Upper lobe of right lung (tissue), 1 donor: ENCODE data around the gene MAN1C1. TPM values are rescaled to one million over a fixed set of nuclear protein-coding genes. Genes with fewer than 3 reads are reported as not detected.

ENCODE experiments used
- ATAC-seq: fragments of 200-7000 bp; cut with Tn5 transposase; one replicate; pipeline ENCODE4 v1.9.1; 2020; ENCODE audit warnings: mild to moderate bottlenecking, moderate library complexity
- DNase-seq: peaks from one replicate; pipeline ENCODE4 v3.0.0-alpha.2; 2020
- H3K27ac ChIP-seq: fragments of 200-600 bp; one replicate; pipeline ENCODE4 v1.8.0; 2022
- H3K27me3 ChIP-seq: fragments of 200-600 bp; one replicate; pipeline ENCODE4 v1.8.0; 2022; ENCODE audit warnings: mild to moderate bottlenecking
- H3K36me3 ChIP-seq: fragments of 200-600 bp; one replicate; pipeline ENCODE4 v1.8.0; 2022
- H3K4me1 ChIP-seq: fragments of 200-600 bp; one replicate; pipeline ENCODE4 v1.8.0; 2022
- H3K4me3 ChIP-seq: fragments of 200-600 bp; one replicate; pipeline ENCODE4 v1.8.0; 2022; ENCODE audit warnings: mild to moderate bottlenecking
- H3K9me3 ChIP-seq: fragments of 200-600 bp; one replicate; pipeline ENCODE4 v1.8.0; 2022
- CTCF ChIP-seq: fragments of 200-600 bp; IDR thresholded peaks from one replicate; pipeline ENCODE4 v1.8.0; 2022; ENCODE audit warnings: antibody characterized with exemption
- intact Hi-C: fragments of 100-400 bp; cut with DNase I; formaldehyde crosslinking; loops from one replicate; pipeline ENCODE4 v1.11.0; 2022
- total RNA-seq: library from RNA; stranded (reverse); fragmentation: NEBNext Ultra II Directional; extraction: Animal tissue kit (Norgen Biotek cat#: 25700); gene quantifications from one replicate; pipeline ENCODE4 v1.2.1, GENCODE V29; 2021
- donor health status: DM: no; HTN: yes; CAD: no; lungs with severe emphysema.

MAN1C1 gene
- total RNA-seq, 1 donor from 2014 or later, result 19.7 TPM

DNA sequence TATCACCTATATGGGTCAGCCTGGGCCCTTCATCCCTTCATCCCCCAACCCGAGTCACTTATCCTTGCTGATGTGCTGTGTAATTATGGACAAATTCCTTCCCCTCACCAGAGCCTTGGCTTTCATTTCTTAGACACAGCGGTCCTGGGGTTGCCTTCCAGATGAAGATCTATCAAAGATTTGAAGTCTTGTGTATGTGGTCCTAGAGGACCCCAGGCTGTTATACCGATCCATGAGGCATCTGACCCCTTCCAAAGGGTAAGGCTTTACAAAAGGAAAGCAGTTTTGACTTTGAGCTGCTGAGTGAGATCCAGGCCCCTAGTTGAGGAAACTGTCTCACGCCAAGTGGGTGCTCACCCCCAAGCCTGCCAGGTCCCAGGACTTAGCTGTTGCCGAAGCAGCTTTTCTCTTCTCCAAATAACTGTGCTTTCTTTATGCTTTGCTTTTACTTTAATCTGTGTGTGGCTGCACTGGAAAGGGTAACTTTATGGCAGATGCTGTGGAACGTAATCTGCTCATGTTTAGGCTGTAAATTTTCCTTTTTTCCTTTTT lies 37.6 kb downstream of the MAN1C1 start:
- no peaks in the 10 kb centered on the region for H3K9me3 ChIP-seq
- intact Hi-C loops, result no loop called here
- H3K27ac ChIP-seq, result no peak overlapping the region
- no peaks in the 10 kb centered on the region for H3K27me3 ChIP-seq
- DNase-seq (no peak), ATAC-seq (no peak)
- no peak for TF ChIP-seq CTCF
- H3K4me1 ChIP-seq, result peaks cover 22% of the 10 kb centered on the region
- H3K36me3 ChIP-seq, result no peaks in the 10 kb centered on the region
- H3K4me3 ChIP-seq, result no peak overlapping the region

DNA sequence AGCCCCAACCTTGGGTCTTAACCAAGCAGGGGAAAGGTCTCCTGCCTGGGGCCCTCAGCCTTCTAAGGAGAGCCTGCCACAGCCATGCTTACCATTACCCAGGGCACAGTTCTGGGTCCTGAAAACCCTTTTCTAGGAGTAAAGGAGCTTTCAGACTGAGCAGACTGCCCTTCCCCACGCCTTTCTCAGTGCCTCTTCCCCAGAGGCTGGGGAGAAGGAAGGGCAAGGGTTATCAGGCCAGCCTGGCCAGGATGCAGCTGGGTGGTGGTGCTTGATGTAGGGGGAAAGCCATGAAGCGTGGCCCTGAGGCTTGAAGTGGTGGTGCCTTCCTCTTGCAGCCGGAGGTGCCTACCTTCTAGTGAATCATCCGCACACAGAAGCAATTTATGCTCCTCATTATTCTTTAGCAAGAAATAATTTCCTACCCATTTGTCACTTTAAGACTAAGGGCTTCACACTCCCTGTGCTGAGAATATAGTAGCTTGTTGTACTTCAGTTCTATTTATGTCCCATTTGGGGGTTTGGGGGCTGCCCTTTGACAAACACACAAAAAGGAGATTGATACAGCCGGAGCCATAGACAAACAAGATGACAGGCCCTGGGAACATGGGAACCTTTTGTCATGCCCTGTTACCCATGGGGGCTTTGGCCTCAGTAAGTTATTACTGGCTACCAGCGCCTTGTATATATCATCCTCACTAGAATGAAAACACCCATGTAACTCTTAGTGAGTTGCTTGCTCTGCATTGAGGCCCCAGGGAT lies 40.7 kb downstream of the MAN1C1 start:
- ATAC-seq (no peak), DNase-seq (peak; percentile 29)
- Histone ChIP-seq H3K4me3 (no peak overlapping the region), H3K9me3 (no peaks in the 10 kb centered on the region), H3K36me3 (no peaks in the 10 kb centered on the region), H3K4me1 (peaks cover 16% of the 10 kb centered on the region), H3K27me3 (no peaks in the 10 kb centered on the region), H3K27ac (no peak overlapping the region)
- TF ChIP-seq CTCF, result no peak
- intact Hi-C loops, result no loop called here

DNA sequence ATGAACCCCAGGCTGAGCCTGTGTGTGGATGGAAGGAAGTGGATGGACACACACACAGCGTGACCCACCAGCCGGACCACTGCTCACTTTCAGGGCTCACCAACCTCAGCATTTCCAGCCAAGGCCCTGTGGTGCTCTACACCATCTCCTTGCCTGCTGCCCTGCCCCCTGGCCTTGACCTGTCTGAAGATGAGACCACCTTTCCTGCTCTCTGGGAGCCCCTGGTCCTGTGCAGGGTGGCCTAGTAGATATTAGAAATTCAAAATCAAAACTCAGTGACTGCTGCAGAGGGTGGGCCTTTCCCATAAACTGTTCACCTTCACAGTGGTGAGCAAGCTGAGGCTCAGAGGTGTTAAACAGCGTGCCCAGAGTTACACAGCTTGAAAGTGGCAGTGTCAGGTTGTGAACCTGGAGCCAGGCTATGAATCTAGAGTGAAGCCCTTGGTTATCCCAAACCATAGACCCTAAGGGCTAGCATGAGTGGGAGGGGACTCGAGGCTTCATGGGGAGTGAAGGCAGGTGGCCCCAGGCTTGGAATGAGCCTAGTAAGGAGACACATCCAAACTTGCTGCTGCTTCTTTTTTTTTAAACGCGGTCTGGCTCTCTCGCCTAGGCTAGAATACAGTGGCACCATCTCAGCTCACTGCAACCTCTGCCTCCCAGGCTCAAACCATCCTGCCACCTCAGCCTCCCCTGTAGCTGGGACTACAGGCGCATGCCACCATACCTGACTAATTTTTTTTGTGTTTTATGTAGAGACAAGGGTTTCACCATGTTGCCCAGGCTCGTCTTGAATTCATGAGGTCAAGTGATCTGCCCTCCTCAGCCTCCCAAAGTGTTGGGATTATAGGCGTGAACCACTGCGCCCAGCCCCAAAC lies 41.5 kb downstream of the MAN1C1 start:
- H3K4me1 ChIP-seq, result peaks cover 12% of the 10 kb centered on the region
- no peaks in the 10 kb centered on the region for H3K9me3 ChIP-seq
- no peaks in the 10 kb centered on the region for H3K27me3 ChIP-seq
- H3K27ac ChIP-seq, result no peak overlapping the region
- intact Hi-C loops, result no loop called here
- DNase-seq (peak; percentile 20), ATAC-seq (no peak)
- no peak overlapping the region for H3K4me3 ChIP-seq
- no peaks in the 10 kb centered on the region for H3K36me3 ChIP-seq
- no peak for TF ChIP-seq CTCF

DNA sequence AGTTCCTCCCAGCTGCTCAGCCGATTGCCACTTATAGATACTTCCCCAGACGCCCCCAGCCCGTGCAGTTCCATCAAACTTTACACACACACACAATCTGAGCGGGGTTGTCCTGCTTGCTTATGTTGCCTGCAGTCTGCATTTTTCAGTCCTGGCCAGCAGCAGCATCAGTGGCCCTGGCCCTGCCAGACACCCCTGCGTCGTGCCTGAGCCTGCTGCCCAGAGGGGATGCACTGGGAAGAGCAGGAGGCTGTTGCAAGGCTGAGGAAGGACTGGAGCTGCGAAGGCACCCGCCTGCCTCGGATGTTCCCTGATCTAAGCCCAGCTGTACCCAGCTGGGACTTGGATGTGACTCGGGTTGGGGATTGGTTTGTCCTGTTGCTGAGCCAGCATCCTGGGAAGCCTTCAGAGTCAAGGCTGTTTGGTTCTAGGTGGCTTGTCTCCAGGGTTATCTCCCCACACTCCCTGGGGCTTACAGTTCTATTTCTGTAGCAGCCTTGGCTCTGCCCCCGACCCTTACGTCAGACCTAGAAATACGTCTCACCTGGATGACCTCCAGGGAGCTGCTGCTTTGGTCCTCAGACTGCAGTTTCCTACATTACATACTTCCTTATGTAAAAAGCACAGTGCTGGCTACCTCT lies 42.3 kb downstream of the MAN1C1 start:
- Histone ChIP-seq H3K27me3 (no peaks in the 10 kb centered on the region), H3K4me1 (peaks cover 12% of the 10 kb centered on the region), H3K4me3 (no peak overlapping the region), H3K9me3 (no peaks in the 10 kb centered on the region), H3K27ac (no peak overlapping the region), H3K36me3 (no peaks in the 10 kb centered on the region)
- DNase-seq (peak; percentile 60), ATAC-seq (peak; percentile 64)
- intact Hi-C loops, result no loop called here
- TF ChIP-seq CTCF, result no peak

- no peaks in the 10 kb centered on the region for H3K27me3 ChIP-seq
- no peak for ATAC-seq
Observed at GRCh38 chr1:25661043-25661815, 44.6 kb downstream of the MAN1C1 start.

More at GRCh38 chr1:25661043-25661815, 44.6 kb downstream of the MAN1C1 start:
- no peaks in the 10 kb centered on the region for H3K9me3 ChIP-seq
- no peak for TF ChIP-seq CTCF
- no peaks in the 10 kb centered on the region for H3K36me3 ChIP-seq
- intact Hi-C loops, result no loop called here
- peaks cover 12% of the 10 kb centered on the region for H3K4me1 ChIP-seq
- DNase-seq, result no peak
- H3K4me3 ChIP-seq, result no peak overlapping the region
- no peak overlapping the region for H3K27ac ChIP-seq
